Jurkat, Clone E6-1 (cell line): ENCODE results near the gene TAF7. TPM values are rescaled to one million over a fixed set of nuclear protein-coding genes. Genes with fewer than 3 reads are reported as not detected.
"Not testable (repeated sequence)": the region's sequence is repeated elsewhere in the genome, so short reads cannot be mapped to it uniquely, and the experiment has no call there.

Source experiments
- DNase-seq: peaks from one replicate; pipeline ENCODE4 v3.0.0-alpha.2; 2011; ENCODE audit warnings: low read depth, low spot score
- H3K4me3 ChIP-seq: 2 replicates; pipeline ENCODE4 v1.5.1; 2011; ENCODE audit warnings: mild to moderate bottlenecking, low read length, control low read depth, moderate library complexity
- polyA plus RNA-seq: library from polyadenylated mRNA; unstranded; fragments of >200 nt; gene quantifications from one replicate; pipeline ENCODE4 v1.2.1, GENCODE V29; 2012; ENCODE audit warnings: missing spikeins; ENCODE audit not compliant: insufficient read length, insufficient read depth

The TAF7 gene
- polyA plus RNA-seq, result 55.7 TPM

- DNase-seq, result peak; percentile 88
- peak within 1 kb of the TSS; percentile 84 for H3K4me3 ChIP-seq
Measured at GRCh38 chr5:141320225-141321169, at the start of gene TAF7. TAF7 (minus strand) TSS chr5:141320784; CDS start chr5:141320044, 740 bp downstream.

GRCh38 chr5:141366016-141366896, 45.7 kb upstream of the TAF7 start:
- no peak for DNase-seq
- no peak overlapping the region for H3K4me3 ChIP-seq

GRCh38 chr5:141363952-141364660, 43.5 kb upstream of the TAF7 start, which contains the start of gene PCDHGA5:
PCDHGA5 (plus strand) TSS chr5:141364162; CDS start chr5:141364331, 169 bp downstream.
- no peak within 1 kb of the TSS for H3K4me3 ChIP-seq
- no peak for DNase-seq

- DNase-seq, result no peak
- no peak overlapping the region for H3K4me3 ChIP-seq
Measured at GRCh38 chr5:141362719-141363118, 42.1 kb upstream of the TAF7 start.

- H3K4me3 ChIP-seq, result no peak overlapping the region
- no peak for DNase-seq
Measured at GRCh38 chr5:141360685-141361084, 40.1 kb upstream of the TAF7 start.

- no peak within 1 kb of the TSS for H3K4me3 ChIP-seq
- peak; percentile 24 for DNase-seq
Measured at GRCh38 chr5:141359790-141360426, 39.3 kb upstream of the TAF7 start, which contains the start of gene PCDHGB2. PCDHGB2 (plus strand) TSS chr5:141359994; CDS start chr5:141360136, 142 bp downstream.

GRCh38 chr5:141356950-141357349, 36.4 kb upstream of the TAF7 start:
- no peak overlapping the region for H3K4me3 ChIP-seq
- no peak for DNase-seq

- H3K4me3 ChIP-seq, result no peak overlapping the region
- no peak for DNase-seq
Measured at GRCh38 chr5:141356133-141356532, 35.5 kb upstream of the TAF7 start.

- H3K4me3 ChIP-seq, result no peak overlapping the region
Measured at GRCh38 chr5:141355641-141356040, 35.1 kb upstream of the TAF7 start.

GRCh38 chr5:141354900-141355469, 34.4 kb upstream of the TAF7 start, which contains the start of gene PCDHGA4:
PCDHGA4 (plus strand) TSS chr5:141355021; CDS start chr5:141355108, 87 bp downstream.
- DNase-seq, result no peak
- H3K4me3 ChIP-seq, result no peak within 1 kb of the TSS

More at GRCh38 chr5:141355641-141356040, 35.1 kb upstream of the TAF7 start:
- DNase-seq, result no peak

- DNase-seq, result no peak
- H3K4me3 ChIP-seq, result no peak overlapping the region
Measured at GRCh38 chr5:141351591-141351990, 31.0 kb upstream of the TAF7 start.

GRCh38 chr5:141349917-141350619, 29.5 kb upstream of the TAF7 start, which contains the start of gene PCDHGB1:
PCDHGB1 (plus strand) TSS chr5:141350099; CDS start chr5:141350261, 162 bp downstream.
- H3K4me3 ChIP-seq, result no peak within 1 kb of the TSS
- no peak for DNase-seq

- DNase-seq, H3K4me3 ChIP-seq: not testable (repeated sequence)
Measured at GRCh38 chr5:141346017-141346416, 25.4 kb upstream of the TAF7 start.

GRCh38 chr5:141345327-141345726, 24.7 kb upstream of the TAF7 start:
- H3K4me3 ChIP-seq, result no peak overlapping the region
- no peak for DNase-seq

GRCh38 chr5:141343953-141344463, 23.4 kb upstream of the TAF7 start:
- no peak overlapping the region for H3K4me3 ChIP-seq
- no peak for DNase-seq

- no peak within 1 kb of the TSS for H3K4me3 ChIP-seq
- DNase-seq, result no peak
Measured at GRCh38 chr5:141343242-141343952, 22.8 kb upstream of the TAF7 start, which contains the start of gene PCDHGA3. PCDHGA3 (plus strand) TSS chr5:141343829; CDS start chr5:141344034, 205 bp downstream.
